Loucy (cell line): Measurements from ENCODE around the gene SLC1A6.

ENCODE experiments used
- CTCF ChIP-seq: fragments of 200-600 bp; sonication (generic); conservative IDR thresholded peaks from 2 replicates; pipeline ENCODE4 v1.5.1; 2014; ENCODE audit warnings: mild to moderate bottlenecking, antibody characterized with exemption, low read length
- EZH2phosphoT487 ChIP-seq: fragments of 200-600 bp; IDR thresholded peaks from 2 replicates; pipeline ENCODE4 v1.6.1; 2018; ENCODE audit warnings: antibody characterized with exemption, mild to moderate bottlenecking, moderate library complexity, borderline replicate concordance

- no peak for TF ChIP-seq CTCF
- TF ChIP-seq EZH2phosphoT487, result no peak
These were observed 31.0 kb upstream of the SLC1A6 start for GRCh38 chr19:15010501-15011300.
